Measurements from ENCODE around the gene ARID1B.

The ARID1B gene

DNA sequence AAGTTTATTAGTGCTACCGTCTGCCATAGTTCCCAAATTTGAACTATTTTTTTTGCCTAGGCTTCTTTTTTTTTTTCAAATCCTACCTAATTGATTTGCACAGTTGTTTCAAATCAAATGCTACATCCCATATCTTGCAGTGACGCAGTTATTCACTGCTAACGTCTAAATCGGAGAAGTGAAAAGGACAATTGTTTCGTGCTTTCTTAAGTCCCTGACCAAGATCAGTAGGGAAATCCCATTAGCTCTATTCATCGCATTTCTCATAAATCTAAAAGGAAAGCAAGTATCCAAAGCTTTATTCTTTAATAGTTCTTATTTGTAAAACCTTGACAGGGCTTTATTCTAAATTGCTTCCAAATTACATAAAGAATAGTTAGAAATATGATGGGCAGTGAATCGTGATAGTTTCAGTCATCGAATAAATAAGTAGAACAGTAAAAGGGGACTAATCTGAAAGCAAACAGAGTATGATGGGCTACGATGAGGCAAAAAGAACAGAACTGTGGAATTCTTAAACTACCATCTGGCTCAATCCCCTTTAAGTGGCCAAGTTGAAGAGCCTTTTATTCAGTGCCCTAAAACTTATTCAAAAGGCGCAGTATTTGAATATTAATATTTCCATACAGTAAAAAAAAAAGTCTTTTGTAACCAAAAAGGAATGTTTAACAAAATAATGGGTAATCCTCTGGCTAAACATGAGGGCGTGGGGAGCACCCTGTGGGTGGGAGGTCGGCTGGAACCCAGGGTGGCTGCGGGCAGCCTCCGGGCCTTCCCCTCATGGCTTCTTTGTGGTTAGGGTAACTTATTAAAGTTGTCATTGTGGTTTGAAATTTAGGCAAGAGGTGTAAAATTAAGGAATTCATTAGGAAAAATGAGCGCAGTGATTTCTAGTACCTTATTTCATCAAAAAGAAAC is 3.0 kb upstream of the ARID1B start:
- no peak for DNase-seq (ENCODE audit: low spot score)

DNA sequence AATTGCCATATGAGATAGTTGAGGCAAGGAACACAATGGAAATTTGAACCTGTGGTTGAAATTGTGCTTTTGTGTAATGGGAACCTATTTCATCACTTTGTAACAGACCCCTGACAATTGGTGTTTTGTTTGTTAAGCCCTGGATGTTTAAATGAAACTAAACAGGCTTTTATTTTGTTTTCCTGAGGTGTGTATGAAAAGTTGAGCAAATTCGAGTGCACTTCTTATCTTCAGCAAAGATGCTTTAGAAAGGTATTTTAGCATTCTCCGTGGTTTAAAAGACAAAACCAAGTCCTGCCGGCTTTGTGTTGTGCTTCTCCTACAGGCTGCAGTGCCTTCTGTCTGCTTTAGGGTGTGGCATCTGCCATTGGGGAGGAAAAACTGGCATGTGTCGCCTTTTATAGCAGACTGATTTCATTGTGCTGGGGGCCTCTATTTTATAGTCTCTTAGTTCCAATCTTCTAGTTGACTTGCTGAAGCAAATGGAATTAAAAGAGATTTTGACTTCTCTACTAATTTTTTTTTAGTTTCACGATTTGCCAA is 2.2 kb upstream of the ARID1B start:
- DNase-seq (ENCODE audit: low spot score): peak; percentile 39

DNA sequence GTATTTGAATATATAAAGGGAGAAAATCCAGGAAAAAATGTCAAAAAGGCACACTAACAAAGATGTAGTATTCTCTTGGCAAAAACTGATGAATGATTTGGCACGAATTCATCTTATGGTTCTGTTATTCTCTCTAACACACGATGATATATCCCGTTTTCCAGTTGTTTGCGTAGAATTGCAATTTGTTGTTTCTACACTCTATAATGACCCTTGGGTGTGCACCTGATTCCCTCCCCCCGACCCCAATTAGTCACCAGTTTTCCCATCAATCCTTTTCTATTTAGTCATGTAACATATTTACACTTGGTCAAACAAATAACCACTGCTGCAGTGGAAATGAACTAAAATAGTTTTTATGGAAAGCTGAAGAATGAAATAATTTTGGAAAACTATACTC is 1.5 kb upstream of the ARID1B start:
- no peak for DNase-seq (ENCODE audit: low spot score)

DNA sequence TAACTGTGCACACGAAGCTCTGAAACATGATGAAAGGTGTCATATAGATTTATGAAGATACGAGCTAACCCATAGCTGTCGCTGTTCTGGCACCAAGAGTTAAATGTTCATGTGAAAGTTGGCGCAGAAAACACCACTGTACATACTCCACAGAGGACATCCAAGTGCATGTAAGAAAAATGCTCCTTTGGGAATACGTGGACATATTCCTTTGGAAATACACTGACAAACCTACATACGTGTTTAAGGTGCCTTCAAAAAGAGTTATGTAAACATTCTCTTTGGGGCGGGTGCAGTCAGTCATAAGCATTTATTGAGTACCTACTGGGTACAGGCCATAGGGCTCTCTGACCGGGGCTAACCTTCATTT is 723 bp upstream of the ARID1B start:
- DNase-seq (ENCODE audit: low spot score): no peak

DNA sequence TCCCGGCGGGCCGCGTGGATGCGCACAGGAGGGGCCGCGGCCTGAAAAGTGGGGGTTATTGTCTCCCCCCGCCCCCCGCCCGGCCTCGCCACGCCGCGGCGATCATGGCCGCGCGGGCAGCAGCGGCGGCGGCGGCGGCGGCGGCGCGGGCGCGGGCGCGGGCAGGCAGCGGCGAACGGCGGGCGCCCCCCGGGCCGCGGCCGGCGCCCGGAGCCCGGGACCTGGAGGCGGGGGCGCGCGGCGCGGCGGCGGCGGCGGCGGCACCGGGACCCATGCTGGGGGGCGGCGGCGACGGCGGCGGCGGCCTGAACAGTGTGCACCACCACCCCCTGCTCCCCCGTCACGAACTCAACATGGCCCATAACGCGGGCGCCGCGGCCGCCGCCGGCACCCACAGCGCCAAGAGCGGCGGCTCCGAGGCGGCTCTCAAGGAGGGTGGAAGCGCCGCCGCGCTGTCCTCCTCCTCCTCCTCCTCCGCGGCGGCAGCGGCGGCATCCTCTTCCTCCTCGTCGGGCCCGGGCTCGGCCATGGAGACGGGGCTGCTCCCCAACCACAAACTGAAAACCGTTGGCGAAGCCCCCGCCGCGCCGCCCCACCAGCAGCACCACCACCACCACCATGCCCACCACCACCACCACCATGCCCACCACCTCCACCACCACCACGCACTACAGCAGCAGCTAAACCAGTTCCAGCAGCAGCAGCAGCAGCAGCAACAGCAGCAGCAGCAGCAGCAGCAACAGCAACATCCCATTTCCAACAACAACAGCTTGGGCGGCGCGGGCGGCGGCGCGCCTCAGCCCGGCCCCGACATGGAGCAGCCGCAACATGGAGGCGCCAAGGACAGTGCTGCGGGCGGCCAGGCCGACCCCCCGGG is 637 bp downstream of the ARID1B start:
- DNase-seq (ENCODE audit: low spot score): peak; percentile 86

DNA sequence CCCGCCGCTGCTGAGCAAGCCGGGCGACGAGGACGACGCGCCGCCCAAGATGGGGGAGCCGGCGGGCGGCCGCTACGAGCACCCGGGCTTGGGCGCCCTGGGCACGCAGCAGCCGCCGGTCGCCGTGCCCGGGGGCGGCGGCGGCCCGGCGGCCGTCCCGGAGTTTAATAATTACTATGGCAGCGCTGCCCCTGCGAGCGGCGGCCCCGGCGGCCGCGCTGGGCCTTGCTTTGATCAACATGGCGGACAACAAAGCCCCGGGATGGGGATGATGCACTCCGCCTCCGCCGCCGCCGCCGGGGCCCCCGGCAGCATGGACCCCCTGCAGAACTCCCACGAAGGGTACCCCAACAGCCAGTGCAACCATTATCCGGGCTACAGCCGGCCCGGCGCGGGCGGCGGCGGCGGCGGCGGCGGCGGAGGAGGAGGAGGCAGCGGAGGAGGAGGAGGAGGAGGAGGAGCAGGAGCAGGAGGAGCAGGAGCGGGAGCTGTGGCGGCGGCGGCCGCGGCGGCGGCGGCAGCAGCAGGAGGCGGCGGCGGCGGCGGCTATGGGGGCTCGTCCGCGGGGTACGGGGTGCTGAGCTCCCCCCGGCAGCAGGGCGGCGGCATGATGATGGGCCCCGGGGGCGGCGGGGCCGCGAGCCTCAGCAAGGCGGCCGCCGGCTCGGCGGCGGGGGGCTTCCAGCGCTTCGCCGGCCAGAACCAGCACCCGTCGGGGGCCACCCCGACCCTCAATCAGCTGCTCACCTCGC is 1.5 kb downstream of the ARID1B start:
- peak; percentile 51 for DNase-seq (ENCODE audit: low spot score)

DNA sequence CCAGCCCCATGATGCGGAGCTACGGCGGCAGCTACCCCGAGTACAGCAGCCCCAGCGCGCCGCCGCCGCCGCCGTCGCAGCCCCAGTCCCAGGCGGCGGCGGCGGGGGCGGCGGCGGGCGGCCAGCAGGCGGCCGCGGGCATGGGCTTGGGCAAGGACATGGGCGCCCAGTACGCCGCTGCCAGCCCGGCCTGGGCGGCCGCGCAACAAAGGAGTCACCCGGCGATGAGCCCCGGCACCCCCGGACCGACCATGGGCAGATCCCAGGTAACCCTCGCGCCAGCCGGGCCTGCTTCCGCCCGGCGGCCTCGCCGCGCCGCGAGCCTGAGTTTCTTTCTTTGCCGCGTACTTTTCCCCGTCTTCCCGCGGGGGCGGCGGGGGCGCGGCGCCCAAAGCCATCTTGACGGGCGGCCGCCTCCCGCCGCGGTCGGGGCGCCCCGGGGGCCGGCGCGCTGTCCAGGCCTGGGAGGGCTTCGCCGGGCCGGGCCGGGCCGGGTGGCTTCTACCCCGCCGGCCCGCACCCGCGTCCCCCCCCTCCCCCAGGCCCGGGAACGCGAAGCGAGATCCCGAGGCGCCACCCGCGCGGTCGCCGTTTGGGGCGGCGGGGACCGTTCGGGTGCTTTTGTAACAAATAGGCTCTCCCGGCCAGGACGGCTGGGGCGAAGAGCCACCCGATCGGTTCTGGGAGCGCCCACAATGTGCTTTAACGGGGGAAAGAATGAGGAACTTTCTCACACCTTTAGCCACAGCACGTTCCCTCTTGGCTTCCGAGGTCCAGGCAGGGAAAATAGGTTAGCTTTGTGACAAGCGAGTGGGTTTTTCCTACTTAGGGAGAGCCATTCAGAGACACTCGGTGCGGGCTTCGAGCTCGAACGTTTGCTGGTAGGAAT is 2.3 kb downstream of the ARID1B start:
- peak; percentile 60 for DNase-seq (ENCODE audit: low spot score)

DNA sequence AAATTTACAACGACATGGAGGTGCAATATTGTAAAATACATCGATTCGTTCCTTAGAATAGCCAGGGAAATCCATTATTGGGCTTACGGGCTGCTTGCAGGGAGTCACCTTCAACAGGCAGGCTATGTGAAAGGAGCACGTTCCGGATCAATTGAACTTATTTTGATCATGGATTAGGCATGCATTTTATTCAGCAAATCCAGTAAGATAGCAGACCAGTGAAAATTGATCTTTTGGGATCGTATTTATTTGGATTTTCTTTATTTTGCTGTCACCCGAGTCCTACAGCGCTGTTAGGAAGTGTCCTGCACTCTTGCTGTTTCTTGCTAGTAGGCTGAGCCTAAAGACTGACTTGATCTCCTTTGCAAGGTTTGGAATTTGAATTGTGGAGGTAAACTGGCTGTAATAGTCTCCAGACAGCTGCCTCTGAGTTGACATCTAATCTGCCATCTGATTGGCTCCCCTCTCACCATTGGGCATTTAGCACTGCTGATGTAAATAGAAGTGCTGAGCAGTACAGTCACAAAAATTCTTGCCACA is 3.0 kb downstream of the ARID1B start:
- peak; percentile 88 for DNase-seq (ENCODE audit: low spot score)

DNA sequence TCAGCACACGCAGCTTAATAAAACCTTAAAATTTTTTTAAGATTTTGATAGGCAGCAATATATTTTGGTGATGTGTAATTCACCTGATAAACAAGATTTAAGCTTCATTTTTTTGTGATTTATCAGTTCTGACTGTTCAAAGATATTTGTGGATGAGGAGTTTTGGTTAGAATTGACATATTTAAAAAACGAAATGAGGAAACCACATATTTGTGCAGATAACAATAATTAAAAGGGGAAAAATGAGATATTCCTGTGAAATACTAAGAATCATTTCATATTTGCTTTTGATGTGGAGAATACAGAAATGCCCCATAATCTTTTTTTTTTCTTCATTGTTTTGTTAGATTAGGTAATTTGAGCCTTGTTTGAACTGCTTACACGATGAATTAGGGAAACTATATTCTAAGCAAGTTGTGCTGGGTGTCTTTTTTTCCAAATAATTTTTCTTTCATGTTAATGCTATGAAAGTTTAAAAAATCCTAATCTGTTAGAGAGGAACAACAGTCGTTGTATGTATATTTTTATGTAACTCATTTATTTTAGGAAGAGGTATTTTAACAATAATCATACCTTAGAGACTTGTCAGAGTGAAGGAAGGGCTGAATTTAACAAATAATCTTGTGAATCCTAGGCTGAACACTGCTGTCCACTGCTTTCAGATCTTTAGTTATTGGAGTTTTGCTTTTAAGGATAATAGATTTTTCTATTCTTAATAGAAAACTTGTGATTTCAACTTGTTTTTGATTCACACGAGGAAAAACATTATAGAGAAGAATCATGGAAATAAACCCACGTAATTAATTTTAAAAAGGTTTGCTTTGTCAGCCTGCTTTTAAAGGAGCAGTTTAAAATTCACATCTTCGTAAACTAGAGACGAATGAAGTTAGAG is 4.0 kb downstream of the ARID1B start:
- no peak for DNase-seq (ENCODE audit: low spot score)

DNA sequence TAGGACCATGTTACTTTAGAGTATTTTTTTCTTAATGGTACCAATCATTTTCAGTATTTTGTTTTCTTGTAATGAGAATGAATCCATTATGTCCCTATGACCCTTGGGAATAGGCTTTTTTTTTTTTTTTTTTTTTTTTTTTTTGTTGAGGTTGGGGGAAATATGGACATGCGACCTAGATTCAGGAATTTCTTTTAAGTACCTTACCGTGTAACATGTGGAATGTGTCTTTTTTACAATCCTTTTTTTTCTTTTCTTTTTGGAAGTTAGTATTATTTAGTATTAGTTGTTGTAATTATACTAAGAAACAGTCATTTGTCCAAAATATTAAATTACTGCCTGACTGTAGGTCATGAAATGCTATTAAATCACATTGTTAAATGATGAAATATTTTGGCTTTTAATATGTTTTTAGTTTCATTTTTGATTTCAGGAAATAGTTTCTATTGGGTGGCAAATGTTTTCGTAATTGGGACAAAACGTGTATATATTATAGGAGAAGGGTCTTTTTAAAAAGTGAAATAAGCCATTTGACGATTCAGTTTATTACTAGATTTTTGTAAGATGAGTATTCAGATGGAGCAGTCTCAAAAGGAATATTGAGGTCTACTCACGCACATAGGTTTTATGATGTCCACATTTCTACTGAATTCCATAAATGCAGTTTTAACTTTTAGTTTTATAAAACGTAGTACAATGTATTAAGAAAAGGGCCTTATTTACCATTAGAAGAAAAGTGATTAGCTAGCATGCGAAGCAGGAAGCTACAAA is 4.9 kb downstream of the ARID1B start:
- DNase-seq (ENCODE audit: low spot score): no peak

DNA sequence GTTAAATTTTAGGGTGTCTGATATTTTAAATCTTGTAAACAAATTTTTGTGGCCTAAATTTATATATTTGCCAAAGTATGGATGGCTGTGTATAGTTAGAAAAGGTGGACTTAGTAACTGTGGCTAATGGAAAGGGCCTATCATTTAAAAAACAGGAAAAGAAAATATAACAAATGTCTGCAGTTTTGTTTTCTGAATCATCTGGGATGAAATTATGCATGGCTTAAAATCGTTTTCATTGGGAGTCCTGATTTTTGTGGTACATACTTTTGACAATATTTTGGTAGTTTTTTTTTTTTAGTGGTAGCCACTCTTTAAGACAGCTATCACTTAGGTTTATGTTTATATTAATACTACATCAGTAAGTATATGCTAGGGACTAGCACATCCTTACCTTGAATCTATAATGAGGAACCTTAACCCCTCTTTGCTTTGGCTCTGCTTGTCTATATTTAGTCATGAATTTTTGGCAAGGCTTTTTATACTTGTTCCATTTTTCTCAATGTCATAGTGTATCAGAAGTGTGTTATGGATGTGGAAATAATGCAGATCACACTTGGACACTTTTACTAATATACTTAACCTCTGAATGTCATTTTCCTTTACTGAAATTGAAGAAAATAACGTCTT is 5.6 kb downstream of the ARID1B start:
- peak; percentile 35 for DNase-seq (ENCODE audit: low spot score)

DNA sequence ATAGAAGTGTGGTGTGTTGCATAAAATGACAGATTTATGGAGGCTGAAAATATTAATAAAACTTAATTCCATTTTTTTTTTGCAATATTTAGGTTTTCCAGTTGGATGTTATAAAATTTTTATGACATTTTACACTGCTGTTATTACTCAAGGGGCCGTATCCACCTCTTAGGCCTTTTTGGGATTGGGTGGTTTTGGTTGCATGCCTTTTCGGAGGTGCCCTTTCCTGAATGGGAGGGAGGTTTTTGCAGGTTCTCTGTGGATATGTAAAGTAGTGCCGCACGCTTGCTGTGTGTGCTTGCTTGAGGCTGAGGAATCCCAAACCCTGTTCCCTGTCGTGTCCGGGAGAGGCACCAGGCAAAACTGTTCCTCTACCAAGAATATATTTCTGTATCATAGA is 6.8 kb downstream of the ARID1B start:
- no peak for DNase-seq (ENCODE audit: low spot score)

DNA sequence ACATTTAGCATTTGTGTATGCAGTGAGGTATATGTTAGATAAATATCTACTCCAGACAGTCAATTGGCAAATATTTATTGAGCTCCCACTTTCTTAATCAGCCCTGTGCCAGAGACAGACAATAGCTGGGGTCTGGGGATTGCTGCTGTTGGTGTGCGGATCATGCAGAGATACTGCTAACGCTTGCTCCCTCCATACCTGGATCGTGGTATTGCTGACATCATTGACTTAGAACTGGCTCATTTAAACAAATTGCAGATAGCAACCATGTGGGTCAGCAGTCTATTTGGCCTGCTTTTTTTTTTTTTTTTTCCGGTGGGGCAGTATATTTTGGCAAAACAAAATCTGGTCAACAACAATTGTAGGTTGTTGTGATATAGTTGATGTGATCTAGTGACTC is 9.5 kb downstream of the ARID1B start:
- no peak for DNase-seq (ENCODE audit: low spot score)

DNA sequence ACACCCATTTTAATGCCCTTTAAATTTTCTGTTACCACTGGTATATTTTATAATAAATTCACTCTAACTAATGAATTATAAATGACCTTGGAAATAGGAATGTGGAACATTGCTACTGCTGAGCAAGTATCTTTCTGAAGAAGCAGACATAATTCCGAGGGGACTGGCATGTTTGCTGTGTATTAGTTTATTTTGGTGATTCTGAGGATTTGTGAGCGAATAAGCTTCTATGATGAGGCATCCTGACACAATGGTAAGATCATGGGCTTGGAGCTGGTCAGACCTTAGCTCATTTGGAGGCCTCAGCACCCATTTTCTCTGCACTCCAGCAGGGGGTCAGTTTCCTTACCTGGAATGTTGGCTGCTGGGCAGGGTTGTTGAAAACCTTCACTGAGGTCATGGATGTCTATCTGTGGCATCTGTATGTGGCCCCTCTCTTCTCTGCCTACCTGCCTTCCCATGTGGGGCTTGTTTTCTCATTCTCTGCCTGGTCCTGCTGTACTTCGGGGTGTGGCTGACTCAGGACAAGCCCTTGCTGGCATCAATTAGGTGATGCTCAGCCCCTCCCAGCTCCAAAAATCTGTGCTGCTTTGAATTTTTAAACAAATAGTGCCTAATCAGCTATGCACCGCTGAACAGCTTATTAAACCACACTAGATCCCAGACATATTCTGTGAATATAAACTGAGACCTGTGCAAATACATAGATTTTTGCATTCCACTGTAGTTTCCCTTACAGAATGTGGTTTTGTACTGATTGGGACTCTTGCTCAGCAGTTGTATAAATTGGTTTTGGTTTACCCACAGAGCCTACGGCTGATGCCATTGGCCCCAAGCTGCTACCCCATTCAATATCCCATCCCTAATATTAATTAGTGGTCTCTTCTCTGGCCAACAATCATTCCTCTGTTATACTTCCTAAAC is 10.7 kb downstream of the ARID1B start:
- no peak for DNase-seq (ENCODE audit: low spot score)

DNA sequence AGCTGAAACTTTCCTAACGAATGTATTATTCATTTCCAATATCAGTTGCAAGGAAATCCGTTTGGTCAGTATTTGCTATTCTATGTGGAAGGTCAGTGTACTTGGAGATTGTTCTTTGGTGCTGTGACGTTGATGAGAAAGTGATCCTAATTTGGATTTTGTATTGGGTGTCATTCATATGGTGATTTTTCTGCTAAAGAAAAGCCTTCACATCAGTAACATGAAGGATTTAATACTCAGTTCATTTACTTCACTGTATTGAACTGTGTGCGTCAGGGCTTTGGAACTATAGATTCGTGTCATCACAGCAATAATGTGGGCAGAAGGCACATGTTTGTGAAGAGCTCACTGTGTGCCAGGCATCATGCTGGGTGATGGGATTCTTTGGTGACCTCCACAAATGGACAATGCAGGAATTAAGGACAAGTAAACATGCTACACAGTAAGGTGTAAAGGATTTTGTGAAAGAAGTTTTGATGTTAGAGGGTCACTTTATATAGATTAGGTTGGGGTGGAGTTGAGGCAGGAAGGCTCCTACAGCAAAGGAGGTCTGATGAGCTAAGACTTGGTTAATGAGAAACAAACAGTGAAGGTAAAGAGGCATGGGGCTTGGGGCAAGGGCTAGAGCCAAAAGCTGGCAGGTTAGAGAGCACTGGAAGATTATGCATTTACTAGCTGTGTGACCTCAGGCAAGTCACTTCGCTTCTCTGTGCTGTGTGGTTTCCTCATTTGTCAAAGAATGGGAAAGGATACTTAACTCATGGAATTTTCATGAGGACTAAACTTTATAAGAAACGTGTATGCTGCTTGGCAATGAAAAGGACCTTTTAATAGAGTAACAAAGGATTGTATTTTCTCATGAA is 12.1 kb downstream of the ARID1B start:
- no peak for DNase-seq (ENCODE audit: low spot score)

DNA sequence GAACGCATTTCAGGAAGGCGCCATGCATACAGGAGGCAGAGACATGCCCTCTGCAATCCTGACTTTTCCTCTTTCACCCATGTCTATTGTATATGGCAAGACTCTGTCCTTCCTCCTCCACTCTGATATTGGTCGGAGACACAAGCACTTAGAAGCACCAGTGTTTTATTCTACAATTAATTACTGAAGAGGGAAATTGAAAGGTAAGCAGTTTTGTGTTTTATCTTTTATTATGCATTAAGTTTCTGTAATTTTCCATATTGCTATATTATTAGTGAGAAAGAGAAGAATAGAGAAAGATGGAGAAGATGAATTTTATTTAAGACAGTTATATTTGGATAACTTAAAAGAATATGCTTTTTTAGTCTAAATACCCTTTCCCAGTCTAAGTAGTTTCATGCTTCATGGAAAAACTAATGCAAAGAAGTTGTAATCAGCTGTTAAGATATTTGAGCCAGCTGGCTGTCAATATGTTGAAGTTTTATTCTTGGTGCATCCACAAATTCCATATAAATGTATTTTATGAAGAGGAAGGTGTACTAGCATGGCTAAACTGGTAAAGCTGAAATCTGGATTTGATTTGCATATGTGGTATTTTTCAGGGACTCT is 13.6 kb downstream of the ARID1B start:
- no peak for DNase-seq (ENCODE audit: low spot score)
